HEK293 (cell line): ENCODE measurements around the gene NKAPL.

ENCODE experiments used
- CTCF ChIA-PET: fragments of 350-600 bp; formaldehyde crosslinking; extraction: SDS; loops from one replicate; lab custom pipeline; 2021; ENCODE audit warnings: antibody characterized with exemption; lab: Yijun Ruan, JAX
- POLR2A ChIA-PET: fragments of 300-600 bp; formaldehyde crosslinking; extraction: SDS; loops from one replicate; lab custom pipeline; 2020; ENCODE audit warnings: antibody characterized with exemption, inconsistent platforms; lab: Yijun Ruan, JAX
- H3K27ac ChIP-seq: fragments of 200-500 bp; sonication (Bioruptor generic); 2 replicates; pipeline ENCODE4 v1.5.1; 2014; ENCODE audit warnings: low read depth, low read length, control low read depth, inconsistent platforms; ENCODE audit errors: extremely low read depth
- H3K36me3 ChIP-seq, 2 experiments: fragments of 200-500 bp in 1 of 2; sonication (Bioruptor generic) in 1 of 2; 1 replicate in 1 of 2; 2 replicates in 1 of 2; pipeline ENCODE4 v1.5.1; 2014 to 2017; ENCODE audit warnings: inconsistent platforms in 2 of 2, low read length in 2 of 2; ENCODE audit not compliant: control insufficient read depth in 2 of 2, insufficient read depth in 1 of 2
- H3K4me1 ChIP-seq: fragments of 200-500 bp; sonication (Bioruptor generic); 2 replicates; pipeline ENCODE4 v1.5.1; 2014; ENCODE audit warnings: mild to moderate bottlenecking, low read length, inconsistent platforms; ENCODE audit not compliant: control insufficient read depth, insufficient read depth
- H3K4me3 ChIP-seq: 2 replicates; pipeline ENCODE4 v1.5.1; 2011; ENCODE audit warnings: low read depth, mild to moderate bottlenecking, control low read depth, low read length, moderate library complexity
- H3K9me3 ChIP-seq: fragments of 200-500 bp; sonication (Bioruptor generic); 2 replicates; pipeline ENCODE4 v1.5.1; 2014; ENCODE audit warnings: low read depth, low read length, inconsistent platforms; ENCODE audit not compliant: control insufficient read depth, insufficient read depth
- KLF9 ChIP-seq: fragments of 450-650 bp; formaldehyde crosslinking; IDR thresholded peaks from 2 replicates; pipeline ENCODE4 v1.5.1; 2016; ENCODE audit warnings: missing biosample characterization, missing genetic modification characterization, low read depth
- OVOL3 ChIP-seq: fragments of 450-650 bp; formaldehyde crosslinking; IDR thresholded peaks from 2 replicates; pipeline ENCODE4 v1.5.1; 2016; ENCODE audit warnings: missing biosample characterization, missing genetic modification characterization
- REST ChIP-seq: fragments of 450-650 bp; formaldehyde crosslinking; IDR thresholded peaks from 2 replicates; pipeline ENCODE4 v1.5.1; 2016; ENCODE audit warnings: missing biosample characterization, missing genetic modification characterization
- SP7 ChIP-seq: fragments of 450-650 bp; formaldehyde crosslinking; IDR thresholded peaks from 2 replicates; pipeline ENCODE4 v1.5.1; 2016; ENCODE audit warnings: missing biosample characterization, missing genetic modification characterization
- TRIM28 ChIP-seq: IDR thresholded peaks from 2 replicates; pipeline ENCODE4 v1.6.1; 2011; ENCODE audit warnings: low read length, control low read depth, borderline replicate concordance
- ZBTB11 ChIP-seq: fragments of 450-650 bp; formaldehyde crosslinking; conservative IDR thresholded peaks from 2 replicates; pipeline ENCODE4 v1.5.1; 2016; ENCODE audit warnings: low read depth, missing biosample characterization, missing genetic modification characterization
- ZBTB44 ChIP-seq: fragments of 450-650 bp; IDR thresholded peaks from 2 replicates; pipeline ENCODE4 v1.5.1; 2018; ENCODE audit warnings: missing biosample characterization, mild to moderate bottlenecking, missing genetic modification characterization
- ZNF174 ChIP-seq: fragments of 450-650 bp; formaldehyde crosslinking; IDR thresholded peaks from 2 replicates; pipeline ENCODE4 v1.5.0; 2017; ENCODE audit warnings: missing biosample characterization, mild to moderate bottlenecking, missing genetic modification characterization
- ZNF2 ChIP-seq: fragments of 450-650 bp; formaldehyde crosslinking; IDR thresholded peaks from 2 replicates; pipeline ENCODE4 v1.5.1; 2016; ENCODE audit warnings: missing biosample characterization, missing genetic modification characterization
- ZNF239 ChIP-seq: fragments of 450-650 bp; formaldehyde crosslinking; IDR thresholded peaks from 2 replicates; pipeline ENCODE4 v1.5.1; 2016; ENCODE audit warnings: missing biosample characterization, missing genetic modification characterization
- ZNF280C ChIP-seq: fragments of 450-650 bp; formaldehyde crosslinking; IDR thresholded peaks from 2 replicates; pipeline ENCODE4 v1.5.1; 2016; ENCODE audit warnings: missing biosample characterization, missing genetic modification characterization
- ZNF394 ChIP-seq: fragments of 450-650 bp; formaldehyde crosslinking; IDR thresholded peaks from 2 replicates; pipeline ENCODE4 v1.5.1; 2016; ENCODE audit warnings: missing biosample characterization, missing genetic modification characterization, mild to moderate bottlenecking, moderate library complexity, borderline replicate concordance
- ZNF423 ChIP-seq: fragments of 450-650 bp; formaldehyde crosslinking; IDR thresholded peaks from 2 replicates; pipeline ENCODE4 v1.5.1; 2016; ENCODE audit warnings: missing biosample characterization, missing genetic modification characterization
- ZNF433 ChIP-seq: fragments of 450-650 bp; formaldehyde crosslinking; IDR thresholded peaks from 2 replicates; pipeline ENCODE4 v1.5.1; 2016; ENCODE audit warnings: missing biosample characterization, missing genetic modification characterization, low read depth
- ZNF514 ChIP-seq: fragments of 450-650 bp; formaldehyde crosslinking; IDR thresholded peaks from 2 replicates; pipeline ENCODE4 v1.5.1; 2016; ENCODE audit warnings: missing biosample characterization, missing genetic modification characterization
- ZNF555 ChIP-seq: fragments of 450-650 bp; formaldehyde crosslinking; conservative IDR thresholded peaks from 2 replicates; pipeline ENCODE4 v1.5.1; 2017; ENCODE audit warnings: missing biosample characterization, mild to moderate bottlenecking, missing genetic modification characterization, inconsistent platforms
- ZNF580 ChIP-seq: fragments of 450-650 bp; formaldehyde crosslinking; IDR thresholded peaks from 2 replicates; pipeline ENCODE4 v1.5.1; 2016; ENCODE audit warnings: missing biosample characterization, missing genetic modification characterization
- ZNF658 ChIP-seq: fragments of 450-650 bp; formaldehyde crosslinking; IDR thresholded peaks from 2 replicates; pipeline ENCODE4; 2016; ENCODE audit warnings: missing biosample characterization, missing genetic modification characterization
- ZNF76 ChIP-seq: fragments of 450-650 bp; formaldehyde crosslinking; IDR thresholded peaks from 2 replicates; pipeline ENCODE4; 2016; ENCODE audit warnings: low read depth, missing biosample characterization, missing genetic modification characterization, borderline replicate concordance

The NKAPL gene

GRCh38 chr6:28258877-28259777, at the start of gene NKAPL:
Gene NKAPL, plus strand, starts transcription at chr6:28259297. Its CDS starts 75 bp downstream, at chr6:28259372.
- ChIA-PET POLR2A (interaction anchor here (1.3 kb wide), 1 partner anchor 40 kb away, joined by 3 read pairs; no protein-coding TSS in a partner anchor), CTCF (interaction anchor here (0.7 to 0.8 kb wide), 2 partner anchors 97 to 115 kb away, joined by 3 read pairs; no protein-coding TSS in a partner anchor)
- Histone ChIP-seq H3K36me3 (no peaks in the 10 kb centered on the region), H3K27ac (no peak within 1 kb of the TSS), H3K4me3 (no peak within 1 kb of the TSS), H3K4me1 (peaks cover 7% of the 10 kb centered on the region; the same call in 1 of the 2 replicates), H3K9me3 (no peaks in the 10 kb centered on the region)
- no peak for TF ChIP-seq REST (tag by site-specific recombination)
- TF ChIP-seq TRIM28, result no peak
- TF ChIP-seq OVOL3 (tag by site-specific recombination), result no peak
- no peak for TF ChIP-seq KLF9
- TF ChIP-seq ZNF580 (tag by site-specific recombination), result no peak
- TF ChIP-seq ZNF174 (tag by site-specific recombination), result no peak
- no peak for TF ChIP-seq ZBTB44 (tag by site-specific recombination)
- no peak for TF ChIP-seq ZNF239 (tag by site-specific recombination)
- TF ChIP-seq ZNF514, result no peak
- TF ChIP-seq ZNF423 (tag by site-specific recombination), result no peak

GRCh38 chr6:28209753-28210535, 49.2 kb upstream of the NKAPL start:
- H3K27ac ChIP-seq, result no peak overlapping the region
- POLR2A ChIA-PET, result no interaction called here
- no peaks in the 10 kb centered on the region for H3K9me3 ChIP-seq
- H3K4me1 ChIP-seq, result no peaks in the 10 kb centered on the region
- H3K4me3 ChIP-seq, result no peak overlapping the region
- CTCF ChIA-PET, result no interaction called here
- no peaks in the 10 kb centered on the region for H3K36me3 ChIP-seq
- TF ChIP-seq ZNF433 (tag by site-specific recombination), result no peak
- TF ChIP-seq ZNF2 (tag by site-specific recombination), result no peak
- TF ChIP-seq ZNF555 (tag by site-specific recombination), result no peak
- no peak for TF ChIP-seq ZNF394 (tag by site-specific recombination)
- no peak for TF ChIP-seq ZBTB11
- no peak for TF ChIP-seq ZNF280C (tag by site-specific recombination)
- TF ChIP-seq ZNF658 (tag by site-specific recombination), result no peak
- no peak for TF ChIP-seq SP7 (tag by site-specific recombination)
- no peak for TF ChIP-seq ZNF76 (tag by site-specific recombination)
